Measurements from ENCODE around the gene ZNF730.

The ZNF730 gene

DNA sequence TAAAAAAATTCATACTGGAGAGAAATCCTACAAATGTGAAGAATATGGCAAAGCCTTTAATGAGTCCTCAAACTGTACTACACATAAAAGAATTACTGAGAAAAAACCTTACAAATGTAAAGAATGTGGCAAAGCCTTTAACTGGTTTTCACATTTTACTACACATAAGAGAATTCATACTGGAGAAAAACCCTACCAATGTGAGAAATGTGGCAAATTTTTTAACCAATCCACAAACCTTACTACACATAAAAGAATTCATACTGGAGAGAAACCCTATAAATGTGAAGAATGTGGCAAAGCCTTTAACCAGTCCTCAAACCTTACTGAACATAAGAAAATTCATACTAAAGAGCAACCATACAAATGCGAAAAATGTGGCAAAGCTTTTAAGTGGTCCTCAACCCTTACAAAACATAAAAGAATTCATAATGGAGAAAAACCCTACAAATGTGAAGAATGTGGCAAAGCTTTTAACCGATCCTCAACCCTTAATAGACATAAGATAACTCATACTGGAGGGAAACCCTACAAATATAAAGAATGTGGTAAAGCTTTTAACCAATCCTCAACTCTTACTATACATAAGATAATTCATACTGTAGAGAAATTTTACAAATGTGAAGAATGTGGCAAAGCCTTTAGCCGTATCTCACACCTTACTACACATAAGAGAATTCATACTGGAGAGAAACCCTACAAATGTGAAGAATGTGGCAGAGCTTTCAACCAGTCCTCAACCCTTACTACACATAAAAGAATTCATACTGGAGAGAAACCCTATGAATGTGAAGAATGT is 29.0 kb downstream of the ZNF730 start:
- no peak for TF ChIP-seq TCF12 (IDR thresholded peaks at IDR 0.05; ENCODE audit: low read depth)
- TF ChIP-seq NFIC (IDR thresholded peaks at IDR 0.05) = no peak
- TF ChIP-seq CEBPB (IDR thresholded peaks at IDR 0.05) = no peak
- TF ChIP-seq FOXM1 (IDR thresholded peaks at IDR 0.05; ENCODE audit: borderline replicate concordance, low read depth) = no peak
- no peak for TF ChIP-seq EGR1 (IDR thresholded peaks at IDR 0.05)
- TF ChIP-seq, protein P1, sequence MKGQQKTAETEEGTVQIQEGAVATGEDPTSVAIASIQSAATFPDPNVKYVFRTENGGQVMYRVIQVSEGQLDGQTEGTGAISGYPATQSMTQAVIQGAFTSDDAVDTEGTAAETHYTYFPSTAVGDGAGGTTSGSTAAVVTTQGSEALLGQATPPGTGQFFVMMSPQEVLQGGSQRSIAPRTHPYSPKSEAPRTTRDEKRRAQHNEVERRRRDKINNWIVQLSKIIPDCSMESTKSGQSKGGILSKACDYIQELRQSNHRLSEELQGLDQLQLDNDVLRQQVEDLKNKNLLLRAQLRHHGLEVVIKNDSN (IDR thresholded peaks at IDR 0.05) = no peak
- TF ChIP-seq CREB1 (IDR thresholded peaks at IDR 0.05; ENCODE audit: low read depth) = no peak
- TF ChIP-seq, protein P2, sequence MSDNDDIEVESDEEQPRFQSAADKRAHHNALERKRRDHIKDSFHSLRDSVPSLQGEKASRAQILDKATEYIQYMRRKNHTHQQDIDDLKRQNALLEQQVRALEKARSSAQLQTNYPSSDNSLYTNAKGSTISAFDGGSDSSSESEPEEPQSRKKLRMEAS (IDR thresholded peaks at IDR 0.05) = no peak
- no peak for TF ChIP-seq TAF1 (IDR thresholded peaks at IDR 0.05; ENCODE audit: low read depth)
- TF ChIP-seq, protein P3, sequence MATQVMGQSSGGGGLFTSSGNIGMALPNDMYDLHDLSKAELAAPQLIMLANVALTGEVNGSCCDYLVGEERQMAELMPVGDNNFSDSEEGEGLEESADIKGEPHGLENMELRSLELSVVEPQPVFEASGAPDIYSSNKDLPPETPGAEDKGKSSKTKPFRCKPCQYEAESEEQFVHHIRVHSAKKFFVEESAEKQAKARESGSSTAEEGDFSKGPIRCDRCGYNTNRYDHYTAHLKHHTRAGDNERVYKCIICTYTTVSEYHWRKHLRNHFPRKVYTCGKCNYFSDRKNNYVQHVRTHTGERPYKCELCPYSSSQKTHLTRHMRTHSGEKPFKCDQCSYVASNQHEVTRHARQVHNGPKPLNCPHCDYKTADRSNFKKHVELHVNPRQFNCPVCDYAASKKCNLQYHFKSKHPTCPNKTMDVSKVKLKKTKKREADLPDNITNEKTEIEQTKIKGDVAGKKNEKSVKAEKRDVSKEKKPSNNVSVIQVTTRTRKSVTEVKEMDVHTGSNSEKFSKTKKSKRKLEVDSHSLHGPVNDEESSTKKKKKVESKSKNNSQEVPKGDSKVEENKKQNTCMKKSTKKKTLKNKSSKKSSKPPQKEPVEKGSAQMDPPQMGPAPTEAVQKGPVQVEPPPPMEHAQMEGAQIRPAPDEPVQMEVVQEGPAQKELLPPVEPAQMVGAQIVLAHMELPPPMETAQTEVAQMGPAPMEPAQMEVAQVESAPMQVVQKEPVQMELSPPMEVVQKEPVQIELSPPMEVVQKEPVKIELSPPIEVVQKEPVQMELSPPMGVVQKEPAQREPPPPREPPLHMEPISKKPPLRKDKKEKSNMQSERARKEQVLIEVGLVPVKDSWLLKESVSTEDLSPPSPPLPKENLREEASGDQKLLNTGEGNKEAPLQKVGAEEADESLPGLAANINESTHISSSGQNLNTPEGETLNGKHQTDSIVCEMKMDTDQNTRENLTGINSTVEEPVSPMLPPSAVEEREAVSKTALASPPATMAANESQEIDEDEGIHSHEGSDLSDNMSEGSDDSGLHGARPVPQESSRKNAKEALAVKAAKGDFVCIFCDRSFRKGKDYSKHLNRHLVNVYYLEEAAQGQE (IDR thresholded peaks at IDR 0.05; ENCODE audit: low read depth) = no peak
- TF ChIP-seq YY1 (IDR thresholded peaks at IDR 0.05; ENCODE audit: low read depth) = no peak
- TF ChIP-seq EP300 (IDR thresholded peaks at IDR 0.05; ENCODE audit: borderline replicate concordance) = no peak
- no peak for TF ChIP-seq TEAD4 (IDR thresholded peaks at IDR 0.05)
- TF ChIP-seq RAD21 (IDR thresholded peaks at IDR 0.05; ENCODE audit: low read depth) = no peak
- no peak for TF ChIP-seq ZBTB7A (IDR thresholded peaks at IDR 0.05; ENCODE audit: low read depth)

DNA sequence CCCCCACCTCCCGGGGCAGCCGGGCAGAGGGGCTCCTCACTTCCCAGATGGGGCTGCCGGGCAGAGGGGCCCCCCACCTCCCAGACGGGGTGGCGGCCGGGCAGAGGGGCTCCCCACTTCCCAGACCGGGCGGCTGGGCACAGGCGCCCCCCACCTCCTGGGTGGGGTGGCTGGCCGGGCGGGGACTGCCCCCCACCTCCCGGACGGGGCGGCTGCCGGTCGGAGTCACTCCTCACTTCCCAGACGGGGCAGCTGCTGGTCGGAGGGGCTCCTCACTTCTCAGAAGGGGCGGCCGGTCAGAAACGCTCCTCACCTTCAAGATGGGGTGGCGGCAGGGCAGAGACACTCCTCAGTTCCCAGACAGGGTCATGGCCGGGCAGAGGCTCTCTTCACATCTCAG is 43.9 kb downstream of the ZNF730 start:
- TF ChIP-seq TEAD4 (IDR thresholded peaks at IDR 0.05) = no peak
- TF ChIP-seq YY1 (IDR thresholded peaks at IDR 0.05; ENCODE audit: low read depth) = no peak
- TF ChIP-seq CEBPB (IDR thresholded peaks at IDR 0.05) = no peak
- TF ChIP-seq, protein P3 (IDR thresholded peaks at IDR 0.05; ENCODE audit: low read depth) = no peak
- TF ChIP-seq FOXM1 (IDR thresholded peaks at IDR 0.05; ENCODE audit: borderline replicate concordance, low read depth) = no peak

DNA sequence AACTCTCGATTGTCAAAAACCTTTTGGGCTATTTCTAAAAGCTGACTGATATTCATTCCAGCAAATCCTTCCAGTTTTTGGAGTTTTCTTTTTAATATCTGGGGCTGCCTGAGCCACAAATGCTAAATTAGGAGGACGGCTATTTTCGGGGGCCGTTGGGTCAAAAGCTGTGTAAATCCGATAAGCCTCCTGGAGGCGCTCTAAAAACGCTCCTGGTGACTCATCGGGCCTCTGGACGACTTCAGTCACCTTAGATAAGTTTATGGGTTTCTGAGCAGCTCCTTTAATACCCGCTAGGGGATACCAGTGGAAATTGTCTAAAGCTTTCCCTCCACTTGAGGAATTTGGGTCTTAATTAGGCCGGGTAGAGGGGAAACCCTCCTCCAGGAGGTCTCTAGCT is 66.4 kb downstream of the ZNF730 start:
- TF ChIP-seq EP300 (IDR thresholded peaks at IDR 0.05; ENCODE audit: borderline replicate concordance) = no peak
- TF ChIP-seq YY1 (IDR thresholded peaks at IDR 0.05; ENCODE audit: low read depth) = no peak
- no peak for TF ChIP-seq TAF1 (IDR thresholded peaks at IDR 0.05; ENCODE audit: low read depth)
- TF ChIP-seq, protein P1 (IDR thresholded peaks at IDR 0.05) = no peak
- no peak for TF ChIP-seq EGR1 (IDR thresholded peaks at IDR 0.05)
- TF ChIP-seq, protein P2 (IDR thresholded peaks at IDR 0.05) = no peak
- TF ChIP-seq, protein P3 (IDR thresholded peaks at IDR 0.05; ENCODE audit: low read depth) = no peak
- TF ChIP-seq CREB1 (IDR thresholded peaks at IDR 0.05; ENCODE audit: low read depth) = no peak
- no peak for TF ChIP-seq ZBTB7A (IDR thresholded peaks at IDR 0.05; ENCODE audit: low read depth)
- TF ChIP-seq CEBPB (IDR thresholded peaks at IDR 0.05) = no peak

DNA sequence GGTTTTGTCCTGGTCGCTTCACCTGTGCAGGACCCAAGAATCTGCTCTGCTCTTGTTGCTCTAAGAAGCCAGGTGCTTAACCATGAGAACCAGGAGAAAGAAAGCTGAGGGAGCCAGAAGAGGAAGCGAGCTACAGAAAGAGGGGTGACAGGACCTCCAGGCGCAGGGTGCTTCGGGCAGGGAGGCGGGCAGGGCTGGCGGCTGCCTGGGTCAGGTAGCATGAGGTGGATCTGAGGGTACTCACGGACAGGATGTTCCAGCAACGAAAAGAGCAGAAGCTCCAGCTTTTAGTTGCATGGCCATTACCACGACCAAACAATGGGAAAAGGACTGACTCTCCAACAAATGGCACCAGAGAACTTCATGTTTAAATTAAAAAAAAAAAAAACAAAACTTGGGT is 73.5 kb downstream of the ZNF730 start:
- TF ChIP-seq RAD21 (IDR thresholded peaks at IDR 0.05; ENCODE audit: low read depth) (no peak), CEBPB (IDR thresholded peaks at IDR 0.05) (no peak), TEAD4 (IDR thresholded peaks at IDR 0.05) (no peak), TCF12 (IDR thresholded peaks at IDR 0.05; ENCODE audit: low read depth) (no peak), YY1 (IDR thresholded peaks at IDR 0.05; ENCODE audit: low read depth) (no peak), ZBTB7A (IDR thresholded peaks at IDR 0.05; ENCODE audit: low read depth) (no peak), EGR1 (IDR thresholded peaks at IDR 0.05) (no peak), CREB1 (IDR thresholded peaks at IDR 0.05; ENCODE audit: low read depth) (no peak)
- TF ChIP-seq, protein P3 (IDR thresholded peaks at IDR 0.05; ENCODE audit: low read depth) = no peak
- TF ChIP-seq, protein P2 (IDR thresholded peaks at IDR 0.05) = no peak

All from Ishikawa (cell line).